COLO668 (cell line): ENCODE data around the gene PGPEP1.

Experiments
- DNase-seq: peaks from one replicate; lab custom pipeline; 2025; ENCODE audit not compliant: unreplicated experiment; lab: John Stamatoyannopoulos, UW

PGPEP1 gene

DNA sequence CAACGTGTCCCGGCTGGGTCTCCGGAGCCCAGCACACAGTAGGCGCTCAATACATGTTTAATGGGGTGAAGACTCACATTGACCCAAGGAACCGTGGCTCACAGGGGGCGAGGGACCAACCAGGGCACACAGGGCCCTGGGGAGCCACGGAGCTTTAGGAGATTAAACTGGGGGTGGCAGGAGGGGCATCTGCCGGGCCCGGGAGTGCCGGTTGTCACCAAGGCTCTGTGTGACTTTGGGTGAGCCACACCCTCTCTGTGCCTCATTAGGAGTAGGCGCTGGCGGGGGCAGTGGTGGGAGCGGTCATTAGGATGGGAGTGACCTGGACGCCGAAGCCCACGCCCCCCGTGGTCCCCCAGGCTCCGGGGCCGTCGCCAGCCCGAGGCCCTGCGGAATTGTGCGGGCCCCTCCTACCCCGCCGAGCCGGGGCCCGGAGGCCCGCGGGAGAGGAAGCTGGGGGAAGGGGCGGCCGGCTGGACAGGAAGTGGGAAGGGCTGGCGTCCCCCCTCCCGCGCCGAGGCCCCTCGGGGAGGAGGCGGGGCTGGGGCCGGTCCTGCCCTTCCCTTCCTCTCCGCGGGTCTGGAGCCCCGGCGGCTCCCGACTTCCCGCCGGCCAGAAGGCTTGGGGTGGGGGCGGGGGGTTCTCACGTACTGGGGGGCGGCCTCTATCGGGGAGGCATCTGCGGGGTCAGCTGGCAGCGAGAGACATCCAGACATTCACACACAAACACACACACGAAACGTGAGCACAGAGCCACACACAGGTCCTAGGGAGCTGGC lies 77.0 kb downstream of the PGPEP1 start:
- peak; percentile 73 for DNase-seq

DNA sequence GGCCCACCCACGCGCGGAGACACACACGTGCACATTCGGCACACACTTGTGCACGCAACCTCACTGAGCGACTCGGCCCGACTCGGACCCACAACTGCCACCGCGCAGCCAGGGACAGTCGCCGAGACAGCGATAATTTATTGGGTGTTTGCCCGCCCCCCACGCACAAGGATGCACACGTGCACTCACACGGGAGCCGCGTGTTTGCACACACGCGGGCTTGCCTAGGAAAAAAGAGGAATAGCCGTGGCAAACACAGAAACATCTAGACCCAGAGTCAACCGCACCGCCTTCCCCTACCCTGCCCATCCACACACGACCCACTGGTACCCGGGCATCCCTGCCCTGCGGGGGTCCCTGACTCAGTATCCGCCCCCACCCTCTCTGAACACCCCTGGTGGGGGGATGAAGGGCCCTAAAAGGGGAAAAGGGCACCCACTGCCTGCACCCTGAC lies 77.7 kb downstream of the PGPEP1 start:
- DNase-seq: no peak

- DNase-seq: peak; percentile 55
Observed at GRCh38 chr19:18418483-18419194, 78.2 kb downstream of the PGPEP1 start.

DNA sequence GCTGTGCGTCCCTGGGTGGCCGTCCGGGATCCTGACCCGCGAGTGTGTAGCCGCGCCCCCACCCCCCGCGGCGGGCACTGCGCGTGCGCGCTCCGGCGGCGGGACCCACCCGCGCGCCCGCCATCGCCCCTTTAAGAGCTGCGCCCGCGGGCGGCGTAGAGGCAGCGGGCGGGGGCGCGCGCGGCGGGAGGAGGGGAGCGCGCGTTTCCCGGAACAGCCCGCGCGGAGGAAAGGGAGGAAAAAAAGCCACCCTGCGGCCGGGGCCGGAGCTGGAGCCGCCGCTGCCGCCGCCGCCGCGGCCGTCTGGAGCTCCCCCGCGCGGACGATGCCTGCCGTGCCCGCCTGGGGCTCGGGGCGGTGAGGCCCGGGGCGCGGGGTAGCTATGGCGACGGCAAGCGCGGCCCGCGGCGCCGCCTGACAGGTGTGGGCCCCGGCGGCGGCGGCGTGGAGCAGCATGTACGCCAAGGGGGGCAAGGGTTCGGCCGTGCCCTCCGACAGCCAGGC lies 78.8 kb downstream of the PGPEP1 start, which contains the start of gene SSBP4:
Gene SSBP4 (plus strand): TSS at position 204 of the 504 bp plus-strand sequence. CDS start 251 bp downstream, at position 455.
- DNase-seq: peak; percentile 92
